IPS-18c (cell line): ENCODE results near the gene SUN2.
A peak's percentile ranks its signal among the peaks of the same experiment; 100 is the strongest.
"Not testable (repeated sequence)": the region's sequence is repeated elsewhere in the genome, so short reads cannot be mapped to it uniquely, and the experiment has no call there.

Source experiments
- H3K4me3 ChIP-seq: 2 replicates; pipeline ENCODE4 v1.7.0; 2013; ENCODE audit warnings: low read depth, mild to moderate bottlenecking, low read length, moderate library complexity; ENCODE audit not compliant: insufficient read depth
- H3K9me3 ChIP-seq: one replicate; pipeline ENCODE4 v1.6.1; 2013; ENCODE audit warnings: mild to moderate bottlenecking, low read length, moderate library complexity; ENCODE audit not compliant: control insufficient read depth, insufficient read depth

The SUN2 gene

DNA sequence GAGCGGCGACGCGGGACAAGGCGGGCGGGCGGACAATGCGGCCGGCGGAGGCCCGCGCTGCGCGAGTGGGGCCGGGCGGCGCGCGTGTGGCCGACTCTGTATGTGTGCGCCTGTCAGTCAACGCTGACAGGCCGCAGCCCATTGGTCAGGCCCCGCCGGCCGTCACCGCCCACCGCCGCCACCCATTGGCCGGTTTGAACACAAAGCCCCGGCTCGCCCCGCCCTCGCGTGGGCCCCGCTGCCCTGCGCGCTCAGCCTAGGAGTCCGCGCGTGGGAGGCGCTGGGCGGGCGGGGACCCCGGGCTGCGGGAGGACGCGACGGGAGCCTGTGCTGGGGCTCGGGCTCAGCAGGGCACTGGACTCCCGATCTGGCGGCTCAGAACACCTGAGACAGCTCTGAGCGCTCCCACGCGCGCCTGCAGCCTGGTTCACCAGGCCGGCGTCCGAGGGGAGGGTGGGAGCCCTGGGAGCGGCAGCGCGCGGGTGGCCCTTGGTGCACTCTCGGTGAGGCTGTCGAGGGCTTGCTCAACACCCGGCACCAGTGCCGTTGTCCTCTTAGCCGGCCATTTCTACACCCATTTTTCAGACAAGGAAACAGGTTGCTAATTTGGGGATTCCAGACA is at the start of gene SUN2:
Gene SUN2 (minus strand): TSS at position 88 of the 622 bp plus-strand sequence. CDS start 3,370 bp downstream, outside the sequence.
- Histone ChIP-seq H3K4me3 (peak within 1 kb of the TSS; percentile 80), H3K9me3 (no peaks in the 10 kb centered on the region)

- not testable (repeated sequence) for H3K9me3 ChIP-seq, H3K4me3 ChIP-seq
Observed at GRCh38 chr22:38805041-38805593, 49.3 kb upstream of the SUN2 start.

GRCh38 chr22:38802671-38803121 is 46.9 kb upstream of the SUN2 start:
- H3K4me3 ChIP-seq: peak overlapping the region; percentile 15; the same call in 1 of the 2 replicates
- H3K9me3 ChIP-seq: no peaks in the 10 kb centered on the region

DNA sequence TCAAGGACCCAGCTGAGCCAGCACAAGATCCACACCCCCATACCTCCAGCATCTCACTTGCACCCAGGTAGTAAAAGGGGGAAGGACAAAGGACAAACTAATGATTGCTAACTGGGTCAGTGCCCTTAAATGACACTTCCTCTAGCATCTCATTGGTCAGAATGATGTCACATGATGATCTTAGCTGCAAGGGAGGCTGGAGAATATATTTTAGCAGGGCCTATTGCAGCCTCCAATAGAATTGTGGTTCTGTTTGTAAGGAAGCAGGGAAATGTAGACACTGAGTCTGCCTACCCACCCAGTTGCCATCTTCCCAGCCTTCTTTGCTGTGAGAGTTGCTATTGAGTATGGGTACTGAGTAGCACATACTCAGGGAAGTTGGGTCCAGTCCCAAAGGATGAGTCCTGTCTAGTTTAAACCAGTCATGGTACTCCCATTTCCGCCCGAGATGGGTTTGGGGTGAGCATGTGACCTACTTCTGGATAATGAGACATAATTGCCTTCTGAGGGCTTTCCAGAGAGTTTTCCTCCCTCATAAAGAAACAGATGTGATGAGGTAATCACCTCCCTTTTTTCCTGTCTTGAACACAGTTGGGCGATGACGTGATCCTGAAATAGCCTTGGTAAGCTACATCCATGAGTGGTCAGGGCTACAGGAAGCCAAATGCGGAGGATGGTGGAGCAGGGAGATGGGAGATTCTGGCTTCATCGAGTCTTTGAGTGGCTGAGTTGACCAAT is 43.6 kb upstream of the SUN2 start:
- Histone ChIP-seq H3K4me3 (no peak overlapping the region), H3K9me3 (no peaks in the 10 kb centered on the region)

DNA sequence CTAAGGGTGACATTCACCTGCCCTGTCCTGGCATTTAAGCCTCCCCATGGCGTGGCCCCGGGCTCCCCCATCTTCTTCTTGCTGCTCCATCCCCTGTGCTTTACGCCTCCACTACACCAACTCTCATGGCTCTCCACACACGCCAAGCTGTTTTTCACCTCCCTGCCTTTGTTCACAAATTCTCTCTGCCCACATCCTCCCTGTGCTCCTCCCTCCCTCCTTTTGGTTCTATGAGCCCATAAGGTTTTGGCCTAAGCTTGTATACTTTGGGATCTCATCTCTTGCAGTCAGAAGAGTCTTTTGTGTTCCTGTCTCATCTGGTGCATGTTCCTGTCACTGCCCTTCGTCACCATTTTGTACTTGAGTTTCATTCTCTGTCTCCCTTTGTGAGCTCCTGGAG is 42.7 kb upstream of the SUN2 start:
- no peak overlapping the region for H3K4me3 ChIP-seq
- H3K9me3 ChIP-seq: no peaks in the 10 kb centered on the region

DNA sequence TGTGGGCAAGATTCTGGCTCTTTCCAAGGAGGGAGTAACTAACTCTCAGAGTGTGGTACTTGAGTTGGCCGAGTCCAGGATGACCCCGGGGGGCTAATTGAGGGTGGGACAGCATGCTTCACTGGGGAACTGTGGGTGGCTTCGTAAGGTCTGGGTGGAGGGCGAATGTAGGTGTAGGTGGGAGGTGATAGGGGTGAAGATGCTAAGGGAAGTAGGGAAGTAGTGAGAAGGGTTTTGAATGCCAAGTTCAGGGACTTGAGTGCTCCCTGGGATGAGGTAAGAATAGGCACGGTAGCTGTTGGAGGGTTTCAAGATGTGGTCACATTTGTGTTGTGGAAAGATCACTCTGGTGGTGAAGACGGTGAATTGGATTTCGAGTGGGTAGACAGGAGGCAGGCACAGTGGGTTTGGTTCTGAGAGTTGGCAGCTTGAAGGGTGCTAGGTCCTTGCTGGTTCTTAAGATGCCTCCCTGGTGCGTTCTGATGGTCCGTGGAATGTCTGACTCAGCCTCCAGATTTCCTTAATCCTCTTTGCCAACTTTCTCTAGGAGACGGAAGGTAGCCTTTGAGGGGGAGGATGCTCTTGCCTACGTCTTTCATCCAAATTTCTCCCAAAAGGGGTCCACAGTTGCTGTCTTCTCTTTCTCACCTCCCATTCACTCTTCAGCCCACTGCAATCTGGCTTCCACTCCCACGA is 40.6 kb upstream of the SUN2 start:
- H3K4me3 ChIP-seq: no peak overlapping the region
- H3K9me3 ChIP-seq: no peaks in the 10 kb centered on the region

- H3K9me3 ChIP-seq: no peaks in the 10 kb centered on the region
Observed at GRCh38 chr22:38795569-38795968, 39.8 kb upstream of the SUN2 start.

GRCh38 chr22:38793721-38794466 is 38.1 kb upstream of the SUN2 start, which contains the start of gene DNAL4:
DNAL4 (minus strand) TSS chr22:38794143; CDS start chr22:38782731, 11,412 bp downstream.
- Histone ChIP-seq H3K4me3 (peak within 1 kb of the TSS; percentile 77), H3K9me3 (no peaks in the 10 kb centered on the region)

More at GRCh38 chr22:38795569-38795968, 39.8 kb upstream of the SUN2 start:
- no peak overlapping the region for H3K4me3 ChIP-seq

GRCh38 chr22:38793317-38793716 is 37.5 kb upstream of the SUN2 start:
- H3K4me3 ChIP-seq: peak overlapping the region; percentile 77
- H3K9me3 ChIP-seq: no peaks in the 10 kb centered on the region

DNA sequence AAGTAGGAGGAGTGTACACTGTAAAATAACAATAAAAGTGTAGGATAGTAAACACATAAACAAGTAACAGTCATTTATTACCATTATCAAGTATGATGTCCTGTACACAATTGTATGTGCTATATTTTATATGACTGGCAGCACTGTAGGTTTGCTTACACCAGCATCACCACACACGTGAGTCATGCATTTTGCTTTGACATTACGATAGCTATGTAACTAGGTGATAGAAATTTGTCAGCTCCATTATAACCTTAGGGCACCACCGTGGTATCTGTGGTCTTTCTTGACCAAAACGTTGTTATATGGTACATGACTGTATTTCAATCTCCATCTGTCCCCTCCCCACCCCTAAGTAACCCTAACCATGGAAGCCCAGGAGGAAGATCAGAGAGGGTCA is 37.0 kb upstream of the SUN2 start:
- peak overlapping the region; percentile 77; the same call in 1 of the 2 replicates for H3K4me3 ChIP-seq
- H3K9me3 ChIP-seq: no peaks in the 10 kb centered on the region

DNA sequence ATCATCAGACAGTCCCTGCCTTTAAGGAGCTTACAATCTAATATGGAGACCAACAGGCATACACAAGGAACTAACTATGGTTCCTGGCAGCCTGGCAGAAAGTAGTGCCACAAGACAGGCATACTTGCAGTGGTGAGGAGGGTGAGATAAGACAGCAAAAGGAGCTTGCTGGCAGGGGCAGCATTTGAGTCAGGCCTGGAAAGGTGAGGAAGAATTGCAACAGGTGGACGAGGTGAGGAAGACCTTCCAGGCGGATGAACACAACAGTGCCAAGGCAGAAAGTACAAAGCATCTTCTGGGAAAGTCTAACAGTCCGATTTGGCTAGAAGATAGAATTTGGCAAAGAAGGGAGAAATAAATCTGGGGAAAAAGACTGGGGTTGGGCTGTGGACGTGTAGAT is 33.8 kb upstream of the SUN2 start:
- Histone ChIP-seq H3K9me3 (no peaks in the 10 kb centered on the region), H3K4me3 (no peak overlapping the region)

GRCh38 chr22:38788846-38789245 is 33.0 kb upstream of the SUN2 start:
- H3K4me3 ChIP-seq: no peak overlapping the region
- H3K9me3 ChIP-seq: no peaks in the 10 kb centered on the region

- no peaks in the 10 kb centered on the region for H3K9me3 ChIP-seq
- no peak overlapping the region for H3K4me3 ChIP-seq
Observed at GRCh38 chr22:38788021-38788816, 32.4 kb upstream of the SUN2 start.

DNA sequence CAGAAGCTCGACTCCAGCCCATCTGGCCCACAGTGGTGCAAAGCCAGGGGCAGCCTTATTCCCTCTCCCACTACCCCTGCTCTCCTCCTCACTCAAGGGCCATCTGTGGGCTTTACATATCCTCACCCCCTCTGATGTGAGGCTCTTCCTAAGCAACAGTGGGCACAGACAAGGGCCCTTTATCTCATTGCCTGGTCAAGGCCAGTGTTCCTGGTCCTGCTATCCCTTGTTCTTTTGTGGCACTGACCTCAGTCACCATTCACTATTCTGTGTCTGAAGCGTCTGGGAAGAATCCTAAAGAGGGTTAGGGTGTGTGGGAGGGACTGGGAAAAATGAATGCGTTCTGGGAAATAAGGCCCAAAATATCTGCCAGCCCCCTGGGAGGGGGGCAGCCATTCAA is 30.8 kb upstream of the SUN2 start:
- Histone ChIP-seq H3K4me3 (no peak overlapping the region), H3K9me3 (no peaks in the 10 kb centered on the region)

DNA sequence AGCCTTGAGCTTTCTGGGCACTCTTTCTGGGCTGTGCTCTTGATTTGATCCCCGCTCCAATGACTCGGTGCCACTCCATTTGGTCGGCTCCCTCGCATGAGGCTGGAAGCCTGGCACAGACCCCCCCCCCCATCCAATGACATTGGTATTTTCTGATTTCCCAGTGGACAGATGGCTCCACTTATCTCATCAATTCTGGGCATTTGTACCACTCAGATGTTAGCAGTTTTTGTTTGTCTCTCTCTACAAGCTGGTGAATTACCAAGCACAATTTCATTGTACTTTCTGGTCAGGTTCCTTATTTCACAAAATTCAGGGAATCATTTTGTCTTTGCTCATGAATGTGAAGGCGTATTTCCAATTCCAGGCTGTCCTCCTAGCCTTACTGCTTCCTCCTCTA is 29.1 kb upstream of the SUN2 start:
- H3K9me3 ChIP-seq: no peaks in the 10 kb centered on the region
- H3K4me3 ChIP-seq: no peak overlapping the region

GRCh38 chr22:38784035-38784434 is 28.2 kb upstream of the SUN2 start:
- H3K4me3 ChIP-seq: no peak overlapping the region
- H3K9me3 ChIP-seq: no peaks in the 10 kb centered on the region
